Breast epithelium (tissue), 3 donors: ENCODE data around the gene CALN1.

Experiments
- CTCF ChIP-seq, 3 donors: fragments of 450-650 bp; IDR thresholded peaks; one replicate each; pipeline ENCODE4 v1.5.1; 2016 to 2017; ENCODE audit warnings: antibody characterized with exemption in 3 of 3, mild to moderate bottlenecking in 3 of 3, moderate library complexity in 3 of 3
- POLR2A ChIP-seq: fragments of 450-650 bp; IDR thresholded peaks from one replicate; pipeline ENCODE4 v1.6.1; 2016; ENCODE audit warnings: antibody characterized with exemption, mild to moderate bottlenecking, moderate library complexity
- POLR2AphosphoS5 ChIP-seq, 3 donors: sonication (generic); formaldehyde crosslinking; IDR thresholded peaks; one replicate each; pipeline ENCODE4 v1.6.1; 2017; ENCODE audit warnings: antibody characterized with exemption in 3 of 3

- no peak for TF ChIP-seq CTCF (IDR thresholded peaks at IDR 0.05)
- no peak for TF ChIP-seq POLR2A
- TF ChIP-seq POLR2AphosphoS5 (IDR thresholded peaks at IDR 0.05): no peak
Measured at GRCh38 chr7:72080865-72081510, 331.1 kb downstream of the CALN1 start.
